Kidney epithelial cell (primary cell): ENCODE data around the gene SNAP25. TPM values are rescaled to one million over a fixed set of nuclear protein-coding genes. Genes with fewer than 3 reads are reported as not detected.

Source experiments
- DNase-seq: peaks from one replicate; pipeline ENCODE4 v3.0.0-alpha.2; 2010; ENCODE audit warnings: low read depth
- H3K27me3 ChIP-seq: 2 replicates; pipeline ENCODE4 v1.6.0; 2011; ENCODE audit warnings: low read length; ENCODE audit not compliant: control insufficient read depth, insufficient read depth
- H3K36me3 ChIP-seq: 2 replicates; pipeline ENCODE4 v1.5.1; 2011; ENCODE audit warnings: low read length; ENCODE audit not compliant: control insufficient read depth, insufficient read depth
- H3K4me3 ChIP-seq: 2 replicates; pipeline ENCODE4 v1.5.1; 2011; ENCODE audit warnings: low read depth, mild to moderate bottlenecking, control low read depth, low read length
- CTCF ChIP-seq: IDR thresholded peaks from 2 replicates; pipeline ENCODE4 v1.5.1; 2011; ENCODE audit warnings: mild to moderate bottlenecking, moderate library complexity, low read length, control low read depth, inconsistent platforms; ENCODE audit not compliant: insufficient read depth, poor library complexity, severe bottlenecking
- total RNA-seq: library from RNA; depleted of rRNA; stranded (reverse); fragments of >200 nt; gene quantifications from 2 replicates; pipeline ENCODE4 v1.2.3, GENCODE V29; 2015

Gene SNAP25
- total RNA-seq, 1 donor from 2014 or later: 1.0 TPM

DNA sequence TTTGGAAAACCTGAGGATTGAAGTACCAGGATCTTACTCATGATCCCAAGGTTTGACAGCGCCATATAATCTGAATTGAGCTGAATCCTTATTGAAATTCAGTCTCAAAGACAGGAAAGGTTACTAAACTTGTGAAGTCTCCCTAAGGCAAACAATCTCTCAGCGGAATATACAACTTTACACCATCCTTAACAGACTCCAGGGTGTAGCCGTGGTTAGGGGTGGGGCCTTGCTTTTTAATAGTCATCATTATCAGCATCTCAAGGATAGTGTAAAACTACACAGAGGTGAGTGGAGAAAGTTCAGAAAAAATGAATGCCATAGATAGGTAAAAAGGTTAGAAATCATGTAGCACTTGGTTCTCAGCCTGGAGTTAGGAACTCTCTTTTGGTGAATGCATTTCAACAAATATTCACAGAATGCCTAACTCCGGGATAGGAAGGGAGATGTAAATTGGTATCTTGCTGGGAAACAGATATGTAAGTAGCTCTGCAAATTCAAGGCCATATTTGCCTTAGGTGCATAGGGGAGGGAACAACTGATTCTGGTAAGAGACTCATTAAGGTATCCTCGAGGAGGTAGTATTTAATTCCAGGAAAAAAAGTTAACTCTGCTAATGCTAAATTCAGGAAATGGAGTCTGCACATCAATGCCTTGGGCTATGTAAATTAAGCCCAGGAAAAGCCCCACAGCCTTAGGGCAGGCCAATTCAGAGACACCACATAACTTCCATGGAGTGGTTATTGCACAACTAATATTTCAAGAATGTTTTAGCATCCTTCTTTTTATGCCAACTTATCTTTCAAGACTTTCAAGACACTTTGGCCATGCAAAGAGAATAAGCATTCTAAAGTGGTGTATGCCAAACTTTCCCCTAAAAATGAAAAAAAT lies 61.6 kb downstream of the SNAP25 start:
- DNase-seq: no peak

GRCh38 chr20:10281911-10282310 lies 63.3 kb downstream of the SNAP25 start:
- Histone ChIP-seq H3K27me3 (no peaks in the 10 kb centered on the region), H3K36me3 (no peaks in the 10 kb centered on the region), H3K4me3 (no peak overlapping the region)
- no peak for DNase-seq
- no peak for TF ChIP-seq CTCF

More for the DNA sequence above, 61.6 kb downstream of the SNAP25 start:
- Histone ChIP-seq H3K36me3 (no peaks in the 10 kb centered on the region), H3K27me3 (no peaks in the 10 kb centered on the region), H3K4me3 (no peak overlapping the region)
- no peak for TF ChIP-seq CTCF

- TF ChIP-seq CTCF: no peak
- Histone ChIP-seq H3K27me3 (no peaks in the 10 kb centered on the region), H3K4me3 (no peak overlapping the region), H3K36me3 (no peaks in the 10 kb centered on the region)
- DNase-seq: no peak
These were observed 64.4 kb downstream of the SNAP25 start for GRCh38 chr20:10282979-10283456.

DNA sequence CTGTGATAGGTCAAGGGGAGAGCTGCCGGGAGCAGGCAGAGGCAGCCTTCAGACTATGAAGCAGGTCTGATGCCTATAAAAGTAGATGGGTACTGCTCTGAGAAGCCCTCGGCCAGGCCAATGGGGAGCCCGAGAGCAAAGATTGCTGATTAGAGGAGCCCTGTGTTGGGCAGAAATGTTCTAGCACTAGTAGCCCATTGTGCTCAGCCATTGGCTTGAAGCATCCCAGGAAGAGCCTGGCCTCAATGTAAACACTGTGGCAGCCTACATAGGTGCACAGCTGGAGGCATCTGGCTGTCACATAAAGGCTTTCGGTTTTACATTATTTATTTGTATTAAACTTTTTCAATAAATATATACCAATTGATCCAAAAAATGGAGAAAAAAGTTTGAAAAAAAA lies 67.7 kb downstream of the SNAP25 start:
- TF ChIP-seq CTCF: no peak
- DNase-seq: no peak
- no peaks in the 10 kb centered on the region for H3K27me3 ChIP-seq
- H3K36me3 ChIP-seq: no peaks in the 10 kb centered on the region
- H3K4me3 ChIP-seq: no peak overlapping the region

- no peak overlapping the region for H3K4me3 ChIP-seq
- no peaks in the 10 kb centered on the region for H3K36me3 ChIP-seq
- no peaks in the 10 kb centered on the region for H3K27me3 ChIP-seq
- no peak for TF ChIP-seq CTCF
- DNase-seq: no peak
These were observed 69.8 kb downstream of the SNAP25 start for GRCh38 chr20:10288421-10288820.
